Suppressor macrophage treated with lipopolysaccharide for 4 hours (primary cell): Measurements from ENCODE around the gene EFNA2.
"Not testable (repeated sequence)": the region's sequence is repeated elsewhere in the genome, so short reads cannot be mapped to it uniquely, and the experiment has no call there.

Source experiments
- DNase-seq: peaks from one replicate; pipeline ENCODE4 v3.0.0-alpha.2; 2020

Gene EFNA2

DNA sequence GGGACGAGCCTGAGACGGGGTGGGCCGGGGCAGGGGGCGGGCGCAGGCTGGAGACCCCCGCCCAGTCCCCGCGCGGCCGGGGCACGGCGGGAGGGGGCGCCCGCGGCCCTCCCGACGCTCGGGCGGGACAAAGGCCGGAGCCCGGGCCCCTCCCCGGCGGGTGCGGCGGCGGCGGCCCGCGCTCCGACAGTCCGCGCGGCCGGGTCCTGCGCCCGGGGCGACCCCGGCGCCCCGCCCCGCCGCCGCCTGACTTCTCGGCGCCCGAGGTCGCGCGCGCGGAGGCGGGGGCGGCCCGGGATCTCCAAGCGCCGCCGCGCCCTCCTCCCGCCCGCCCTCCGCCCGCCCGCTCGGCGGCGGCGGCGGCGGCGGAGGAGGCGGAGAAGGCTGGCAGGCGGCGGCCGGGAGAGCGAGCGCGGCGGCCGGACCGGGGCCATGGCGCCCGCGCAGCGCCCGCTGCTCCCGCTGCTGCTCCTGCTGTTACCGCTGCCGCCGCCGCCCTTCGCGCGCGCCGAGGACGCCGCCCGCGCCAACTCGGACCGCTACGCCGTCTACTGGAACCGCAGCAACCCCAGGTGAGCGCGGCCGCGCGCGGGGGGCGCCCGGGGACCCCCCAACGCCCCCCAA lies at the start of gene EFNA2:
EFNA2 (plus strand) TSS at position 137 of the 624 bp plus-strand sequence; CDS start at position 433, 296 bp downstream.
- DNase-seq: no peak

DNA sequence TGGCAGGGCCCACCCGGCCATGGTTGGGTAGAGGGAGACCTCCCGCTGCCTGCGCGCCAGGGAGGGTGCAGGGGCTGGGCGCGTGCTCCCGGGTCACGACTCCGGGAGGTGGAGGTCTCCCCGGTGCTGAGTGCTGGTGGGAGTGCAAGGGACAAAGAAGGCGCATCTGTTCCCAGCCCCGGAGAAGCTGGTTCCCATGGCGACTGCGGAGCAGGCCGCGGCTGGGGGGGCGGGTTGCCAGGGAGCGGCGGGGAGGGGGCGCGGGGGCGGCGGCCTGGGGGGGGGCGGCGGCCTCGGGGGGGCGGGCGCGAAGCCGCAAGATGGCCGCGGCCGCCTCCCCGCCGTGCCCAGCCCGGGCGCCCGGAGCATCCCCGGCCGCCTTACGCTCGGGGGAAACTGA lies 49.1 kb upstream of the EFNA2 start:
- no peak for DNase-seq

DNA sequence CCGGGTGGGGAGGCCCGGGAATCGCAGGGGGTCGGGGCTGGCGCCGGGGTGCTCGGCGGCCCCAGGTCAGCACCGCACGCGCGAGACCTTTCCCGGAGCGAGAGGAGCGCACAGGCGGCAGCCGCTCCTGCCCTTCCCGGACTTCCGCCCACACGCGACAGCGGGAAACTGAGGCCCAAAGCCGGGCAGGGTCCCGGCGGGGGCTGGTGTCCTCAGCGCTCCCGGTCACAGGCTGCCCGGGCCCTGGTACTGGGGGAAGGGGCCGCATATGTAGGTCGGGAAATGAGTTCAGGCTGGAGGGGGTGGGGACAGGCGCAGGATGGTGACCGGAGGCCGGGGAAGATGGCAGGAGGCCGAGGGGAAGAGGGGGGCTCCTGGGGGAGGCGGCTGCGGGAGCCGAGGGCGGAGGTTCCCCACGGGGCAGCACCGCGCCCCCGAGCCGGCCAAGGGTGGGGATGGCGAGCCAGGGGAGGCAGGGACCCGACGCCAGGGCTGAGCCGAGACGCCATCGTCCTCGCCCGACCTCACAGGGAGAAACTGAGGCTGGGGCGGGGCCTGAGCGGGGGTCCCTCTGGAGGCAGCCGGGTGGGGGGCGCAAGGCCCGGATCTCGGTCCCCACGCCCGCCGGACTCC lies 48.5 kb upstream of the EFNA2 start:
- no peak for DNase-seq

DNA sequence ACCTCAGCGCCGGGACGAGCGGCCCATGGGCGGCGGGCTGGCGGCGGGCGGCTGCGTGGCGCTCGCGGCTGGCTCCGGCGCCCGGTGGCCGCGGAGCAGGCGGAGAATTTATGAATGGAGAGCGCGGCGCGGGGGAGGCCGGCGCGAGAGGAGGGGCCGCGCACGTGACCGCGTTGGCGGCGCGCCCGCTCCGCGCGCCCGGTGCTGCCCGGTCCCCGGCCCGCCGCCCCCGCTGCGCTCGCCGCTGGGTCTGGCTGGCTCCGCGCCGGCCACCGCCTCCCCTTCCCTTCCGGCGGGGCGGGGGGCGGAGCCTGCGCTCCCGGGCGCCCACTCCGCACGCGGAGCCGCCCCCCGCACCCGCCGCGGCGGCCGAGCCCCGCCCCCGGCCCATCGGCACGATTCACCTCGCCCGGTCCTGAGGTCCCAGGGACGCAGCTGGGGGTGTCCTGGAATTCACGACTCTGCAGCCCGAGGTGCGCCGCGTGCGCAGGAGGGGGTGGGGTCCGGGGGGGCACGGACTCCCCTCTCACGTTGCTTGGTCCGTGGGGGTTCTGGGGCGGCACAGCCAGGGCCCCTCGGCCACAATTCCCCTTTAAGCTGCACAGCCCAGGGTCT lies 47.8 kb upstream of the EFNA2 start, which contains the start of gene CBARP:
CBARP (minus strand) TSS at position 252 of the 615 bp plus-strand sequence. CDS start 1,905 bp downstream, outside the sequence.
- DNase-seq: peak; percentile 51

DNA sequence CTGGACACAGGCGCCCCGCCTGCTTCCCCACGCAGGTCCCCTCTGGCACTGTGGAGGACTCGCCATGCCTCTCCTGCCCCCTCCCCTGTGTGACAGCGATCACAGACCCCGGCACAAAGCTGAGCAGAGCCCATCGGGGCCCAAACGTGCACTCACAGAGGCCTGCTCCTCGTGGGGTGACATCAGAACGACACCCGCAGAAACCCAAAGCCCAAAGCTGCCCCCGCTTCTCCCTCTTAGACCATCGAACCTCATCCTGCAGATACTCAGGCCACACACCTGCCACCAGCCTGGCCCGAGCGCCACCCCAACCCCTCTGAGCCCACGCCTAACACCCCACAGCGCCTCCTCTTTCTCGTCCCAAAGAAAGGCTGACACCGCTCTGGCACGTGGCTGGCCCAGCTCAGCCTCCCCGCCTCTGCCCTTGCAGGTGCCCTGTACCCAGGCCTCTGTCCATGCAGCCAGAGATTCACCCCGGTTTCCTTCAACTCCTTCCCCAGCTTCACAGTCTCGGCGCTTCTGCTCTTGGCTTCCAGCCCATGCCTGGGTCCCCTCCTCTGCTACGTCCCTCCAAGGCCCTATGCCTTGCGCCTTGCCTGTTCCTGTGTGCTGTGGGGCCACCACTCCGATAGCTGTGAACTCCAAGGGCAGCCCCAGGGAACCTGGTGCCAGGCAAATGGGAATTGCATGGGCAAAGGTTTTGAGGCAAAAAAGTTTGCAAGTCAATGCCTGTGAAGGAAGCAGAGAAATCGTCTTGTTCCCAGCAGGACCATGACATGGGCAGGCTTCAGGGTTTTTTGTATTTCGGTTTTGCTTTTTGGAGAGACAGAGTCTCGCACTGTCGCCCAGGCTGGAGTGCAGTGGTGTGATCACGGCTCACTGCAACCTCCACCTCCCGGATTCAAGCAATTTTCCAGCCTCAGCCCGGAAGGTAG lies 47.0 kb upstream of the EFNA2 start:
- DNase-seq: no peak

DNA sequence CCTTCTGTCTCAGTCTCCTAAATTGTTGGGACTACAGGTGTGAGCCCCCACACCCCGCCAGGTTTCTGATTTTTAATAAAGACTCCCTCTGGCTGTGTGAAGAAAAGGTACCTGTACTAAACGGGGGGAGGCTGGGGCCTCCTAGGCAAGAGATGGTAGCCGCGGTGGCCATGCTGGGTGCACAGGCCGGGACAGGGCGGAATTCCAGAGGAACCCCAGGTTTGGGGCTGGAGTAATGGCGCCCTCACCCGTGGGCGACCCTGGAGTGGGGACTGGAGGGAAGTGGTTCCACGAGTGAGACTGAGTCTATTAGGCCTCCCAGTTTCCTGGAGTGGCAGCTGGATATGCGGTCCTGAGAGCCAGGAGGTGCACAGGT lies 46.3 kb upstream of the EFNA2 start:
- no peak for DNase-seq

DNA sequence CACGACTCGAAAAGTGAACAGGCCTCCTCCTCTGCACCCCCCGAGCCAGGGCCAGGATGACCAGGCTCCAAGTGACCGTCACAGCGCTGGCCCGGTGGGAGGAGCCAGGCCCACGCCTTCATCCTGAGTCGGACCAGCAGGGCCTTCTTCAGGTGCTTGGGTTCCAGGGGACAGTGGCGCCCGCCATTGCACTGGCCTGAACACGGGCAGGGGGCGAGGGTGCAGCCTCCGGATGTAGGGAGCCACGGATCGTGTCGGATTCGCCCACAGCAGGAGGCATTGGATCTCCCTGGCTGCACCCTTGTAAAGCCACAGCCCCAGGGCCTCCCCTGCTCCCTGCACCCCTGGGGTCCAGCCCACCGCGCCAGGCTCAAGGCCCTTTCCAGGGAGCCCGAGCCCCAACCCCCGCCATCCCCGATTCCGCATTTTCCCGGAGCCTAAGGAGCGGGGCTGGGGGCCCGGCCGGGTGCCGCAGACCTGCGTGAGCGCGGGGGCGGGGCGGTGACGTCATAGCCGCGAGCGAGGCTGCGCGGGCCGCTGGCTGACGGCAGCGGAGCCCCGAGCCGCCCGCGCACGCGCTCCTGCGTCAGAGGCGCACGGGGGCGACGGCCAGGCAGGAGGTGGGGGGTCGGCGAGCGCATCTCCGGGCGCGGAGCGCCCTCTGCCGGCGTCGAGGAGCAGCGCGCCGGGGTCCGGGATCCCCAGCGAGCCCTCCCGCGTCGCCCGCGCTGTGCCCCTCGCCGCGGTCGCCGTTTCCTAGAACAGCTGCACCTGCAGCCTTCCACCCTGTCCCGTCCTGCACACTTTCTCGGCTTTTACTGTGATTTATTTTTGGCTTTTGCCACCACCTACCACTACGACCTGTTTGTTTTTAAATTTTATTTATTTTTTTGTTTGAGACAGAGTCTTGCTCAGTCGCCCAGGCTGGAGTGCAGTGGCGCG lies 45.6 kb upstream of the EFNA2 start:
- DNase-seq: peak; percentile 98

DNA sequence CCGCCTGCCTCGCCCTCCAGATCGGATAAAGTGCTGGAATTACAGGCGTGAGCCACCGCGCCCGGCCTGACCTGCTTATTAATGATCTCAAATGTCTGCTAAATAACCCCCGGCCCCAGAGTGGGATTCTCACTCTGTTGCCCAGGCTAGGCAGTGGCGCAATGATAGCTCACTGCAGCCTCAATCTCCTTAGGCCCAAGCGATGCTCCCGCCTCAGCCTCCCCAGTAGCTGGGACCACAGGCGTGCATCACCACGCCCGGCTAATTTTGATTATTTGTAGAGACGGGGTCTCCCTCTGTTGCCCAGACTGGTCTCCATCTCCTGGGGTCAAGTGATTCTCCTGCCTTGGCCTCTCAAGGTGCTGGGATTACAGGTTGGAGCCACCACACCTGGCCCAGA lies 44.7 kb upstream of the EFNA2 start:
- DNase-seq: no peak

DNA sequence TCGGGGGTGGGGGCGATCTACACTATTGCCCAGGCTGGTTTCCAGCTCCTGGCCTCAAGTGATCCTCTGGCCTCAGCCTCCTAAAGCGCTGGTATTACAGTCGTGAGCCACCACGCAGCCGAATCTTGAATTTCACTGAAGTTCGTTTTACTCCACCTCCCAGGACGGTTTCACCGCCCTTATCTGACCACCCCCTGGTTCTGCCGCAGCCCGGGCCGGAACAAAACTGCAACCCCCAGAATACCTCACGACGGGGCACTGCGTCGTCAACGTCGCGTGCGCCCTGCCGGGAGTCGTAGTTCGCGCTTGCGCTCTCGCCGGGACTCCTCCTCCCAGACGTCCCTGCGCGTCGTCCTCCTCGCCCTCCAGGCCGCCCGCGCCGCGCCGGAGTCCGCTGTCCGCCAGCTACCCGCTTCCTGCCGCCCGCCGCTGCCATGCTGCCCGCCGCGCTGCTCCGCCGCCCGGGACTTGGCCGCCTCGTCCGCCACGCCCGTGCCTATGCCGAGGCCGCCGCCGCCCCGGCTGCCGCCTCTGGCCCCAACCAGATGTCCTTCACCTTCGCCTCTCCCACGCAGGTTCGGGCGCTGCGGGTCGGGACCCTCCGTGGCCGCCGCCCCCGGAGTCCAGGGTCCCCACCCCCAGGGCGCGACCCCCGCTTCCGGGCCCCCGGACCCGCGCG lies 44.1 kb upstream of the EFNA2 start, which contains the start of gene ATP5F1D:
ATP5F1D (plus strand) TSS at position 335 of the 679 bp plus-strand sequence; CDS start at position 435, 100 bp downstream.
- peak; percentile 98 for DNase-seq

DNA sequence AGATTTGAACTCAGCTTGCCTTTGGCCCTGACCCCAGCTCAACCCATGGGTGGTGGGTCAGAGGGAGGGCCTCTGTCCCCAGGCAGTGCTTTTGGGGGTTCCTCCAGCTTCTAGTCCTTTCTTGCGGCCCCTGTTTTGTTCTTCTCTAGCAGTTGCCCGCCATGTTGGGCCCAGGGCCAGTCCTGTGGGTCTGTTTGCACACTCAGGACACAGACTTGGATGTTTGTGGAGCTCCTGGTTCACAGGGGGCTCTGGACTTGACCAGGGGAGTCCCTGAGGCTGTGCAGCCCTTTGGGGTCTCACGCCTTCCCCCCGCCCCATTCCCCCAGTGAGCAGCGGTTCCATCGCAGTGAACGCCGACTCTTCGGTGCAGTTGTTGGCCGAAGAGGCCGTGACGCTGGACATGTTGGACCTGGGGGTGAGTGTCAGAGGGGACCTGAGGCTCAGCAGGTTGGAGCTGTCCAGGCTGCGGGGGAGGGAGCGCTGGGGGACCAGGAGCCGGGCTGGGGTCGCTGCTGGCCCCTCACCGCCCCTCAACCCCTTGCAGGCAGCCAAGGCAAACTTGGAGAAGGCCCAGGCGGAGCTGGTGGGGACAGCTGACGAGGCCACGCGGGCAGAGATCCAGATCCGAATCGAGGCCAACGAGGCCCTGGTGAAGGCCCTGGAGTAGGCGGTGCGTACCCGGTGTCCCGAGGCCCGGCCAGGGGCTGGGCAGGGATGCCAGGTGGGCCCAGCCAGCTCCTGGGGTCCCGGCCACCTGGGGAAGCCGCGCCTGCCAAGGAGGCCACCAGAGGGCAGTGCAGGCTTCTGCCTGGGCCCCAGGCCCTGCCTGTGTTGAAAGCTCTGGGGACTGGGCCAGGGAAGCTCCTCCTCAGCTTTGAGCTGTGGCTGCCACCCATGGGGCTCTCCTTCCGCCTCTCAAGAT lies 41.6 kb upstream of the EFNA2 start:
- DNase-seq: peak; percentile 89

DNA sequence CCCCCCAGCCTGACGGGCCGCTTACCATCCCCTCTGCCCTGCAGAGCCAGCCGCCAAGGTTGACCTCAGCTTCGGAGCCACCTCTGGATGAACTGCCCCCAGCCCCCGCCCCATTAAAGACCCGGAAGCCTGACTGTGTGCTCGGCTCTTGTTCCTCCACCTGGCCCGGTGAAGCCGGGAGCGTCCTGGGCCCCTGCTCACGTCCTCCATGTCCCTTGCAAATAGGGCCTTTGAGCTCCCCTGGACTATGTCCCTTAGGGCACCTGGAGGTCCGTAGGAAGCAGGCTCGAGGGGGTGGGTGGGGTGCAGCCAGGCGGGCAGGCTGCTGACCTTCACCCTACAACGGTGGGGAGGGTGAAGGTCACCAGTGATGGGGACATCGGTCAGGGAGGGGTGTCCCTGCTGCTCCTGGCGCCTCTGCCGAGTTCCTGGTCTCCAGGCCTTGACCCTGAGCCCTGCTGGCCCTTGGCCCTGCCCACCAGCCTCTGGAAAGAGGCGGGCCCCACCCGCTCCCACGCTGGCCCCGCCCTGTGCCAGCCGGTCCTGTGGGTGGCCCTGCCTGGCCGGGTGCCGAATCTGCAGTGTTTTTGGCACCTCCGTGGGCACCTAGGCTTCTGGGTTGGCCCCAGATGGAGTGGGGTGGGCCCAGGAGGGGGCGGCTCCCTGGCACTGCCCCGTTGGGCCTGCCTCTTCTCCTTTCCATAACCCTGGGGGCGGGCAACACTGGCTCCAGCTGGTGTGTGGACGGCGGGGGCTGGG lies 40.8 kb upstream of the EFNA2 start:
- DNase-seq: peak; percentile 79

DNA sequence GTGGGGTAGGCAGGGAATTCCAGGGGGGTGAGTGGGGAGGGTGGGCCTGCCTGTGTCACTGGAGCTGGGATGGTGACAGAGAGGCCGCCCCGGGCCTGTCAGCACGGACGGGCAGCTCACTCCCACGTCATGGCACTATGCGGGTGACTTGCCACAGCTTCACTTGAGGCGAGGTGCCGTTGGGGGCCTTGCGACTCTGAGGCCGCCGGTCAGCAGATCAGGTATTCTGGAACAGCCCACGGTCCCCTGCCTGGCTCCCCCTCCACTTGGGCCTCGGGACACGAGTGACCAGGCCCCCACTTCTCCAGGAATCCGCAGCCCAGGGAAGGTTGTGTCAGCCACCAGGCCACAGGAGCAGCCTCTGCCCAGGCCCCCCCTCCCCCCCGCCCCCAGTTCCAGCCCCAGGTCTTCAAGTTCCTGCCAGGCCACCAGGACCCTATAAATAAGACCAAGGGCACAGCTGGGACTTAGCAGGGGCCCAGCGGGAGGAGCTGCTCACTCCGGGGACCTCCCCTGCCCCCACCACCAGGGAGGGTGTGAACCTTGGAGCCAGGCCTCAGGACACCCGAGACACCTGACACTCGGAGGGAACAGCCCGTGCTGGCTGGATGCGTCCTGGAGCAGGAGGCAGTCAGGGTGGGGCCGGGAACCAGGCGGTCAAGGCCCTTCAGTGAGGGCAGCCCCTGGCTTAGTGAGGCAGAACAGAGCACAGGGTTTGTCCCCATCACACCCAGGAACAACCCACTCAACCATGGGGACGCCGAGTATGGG lies 40.0 kb upstream of the EFNA2 start:
- DNase-seq: no peak

DNA sequence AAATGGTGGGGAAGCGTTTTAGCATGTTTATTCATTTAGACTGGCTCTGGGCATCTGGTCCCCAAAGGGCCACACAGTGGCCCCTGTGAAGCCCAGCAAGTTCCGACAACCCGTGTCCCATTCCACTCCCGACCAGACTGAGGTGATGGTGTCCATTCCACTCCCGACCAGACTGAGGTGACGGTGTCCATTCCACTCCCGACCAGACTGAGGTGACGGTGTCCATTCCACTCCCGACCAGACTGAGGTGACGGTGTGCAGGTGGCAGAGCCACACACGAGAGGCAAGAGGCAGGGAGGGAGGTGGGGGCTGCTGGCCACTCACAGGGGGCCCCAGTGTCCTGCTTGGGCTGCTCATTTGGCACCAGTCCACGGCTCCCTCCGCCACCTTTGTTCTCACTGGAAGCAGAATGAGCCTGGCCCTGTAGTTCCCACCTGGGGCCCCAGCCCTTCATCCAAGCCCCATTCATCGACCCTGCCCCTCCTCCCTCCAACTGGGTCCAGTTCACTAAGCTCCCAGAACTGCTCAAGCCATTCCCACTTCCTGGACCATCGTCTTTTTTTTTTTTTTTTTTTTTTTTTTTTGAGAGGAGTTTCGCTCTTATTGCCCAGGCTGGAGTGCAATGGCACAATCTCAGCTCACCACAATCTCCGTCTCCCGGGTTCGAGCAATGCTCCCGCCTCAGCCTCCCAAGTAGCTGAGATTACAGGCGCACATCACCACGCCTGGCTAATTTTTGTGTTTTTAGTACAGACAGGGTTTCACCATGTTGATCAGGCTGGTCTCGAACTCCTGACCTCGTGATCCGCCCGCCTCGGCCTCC lies 39.2 kb upstream of the EFNA2 start:
- not testable (repeated sequence) for DNase-seq

DNA sequence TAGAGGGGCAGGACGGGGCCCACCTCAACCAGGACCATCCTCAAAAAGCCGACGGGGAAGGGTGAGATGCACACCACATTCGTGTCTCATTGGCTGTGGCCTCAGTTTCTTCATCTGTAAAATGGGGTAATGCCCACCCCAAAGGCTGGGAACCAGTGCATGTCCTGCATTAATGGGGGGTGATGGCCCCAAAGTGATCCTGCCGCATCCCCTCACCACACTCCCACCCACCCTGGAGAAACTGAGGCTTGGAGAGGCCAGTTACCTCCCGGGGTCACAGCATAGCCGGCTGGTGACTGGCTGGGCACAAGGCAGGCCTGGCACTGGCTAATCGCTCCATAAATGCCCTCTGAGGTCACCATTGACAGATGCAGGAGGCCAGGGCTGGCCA lies 37.9 kb upstream of the EFNA2 start:
- DNase-seq: no peak

DNA sequence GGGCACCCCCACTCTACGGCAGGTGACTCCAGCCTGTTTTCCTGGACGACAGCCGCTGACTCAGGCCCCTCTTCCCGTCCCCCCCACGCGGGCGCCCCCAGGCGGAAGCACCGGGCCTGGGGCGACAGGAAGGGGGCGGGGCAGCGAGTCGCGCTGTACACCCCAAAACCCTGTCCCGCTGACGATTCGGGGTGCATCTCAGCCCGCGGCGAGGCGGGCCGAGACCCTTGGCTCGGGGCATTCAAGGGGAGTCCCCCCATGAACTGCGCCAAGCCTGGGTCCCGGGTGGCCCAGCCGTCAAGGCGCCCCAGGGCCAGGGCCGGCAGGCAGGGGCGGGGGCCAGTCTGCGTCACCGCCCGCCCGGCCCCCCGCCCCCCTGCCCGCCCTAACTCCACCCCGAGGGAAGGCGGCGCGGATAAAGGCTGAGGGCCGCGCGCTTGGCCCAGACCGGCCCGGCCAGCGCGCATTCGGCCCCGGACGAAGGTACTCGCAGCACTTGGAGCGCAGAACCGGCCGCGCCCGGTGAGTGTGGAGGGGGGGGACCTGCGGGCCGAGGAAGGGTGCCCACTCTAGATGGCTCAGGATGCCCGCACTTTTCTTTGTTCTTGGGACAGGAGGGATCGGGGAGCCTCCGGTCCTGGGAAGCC lies 37.4 kb upstream of the EFNA2 start, which contains the start of gene MIDN:
MIDN (plus strand) TSS at position 445 of the 647 bp plus-strand sequence. CDS start 1,714 bp downstream, outside the sequence.
- DNase-seq: peak; percentile 93

DNA sequence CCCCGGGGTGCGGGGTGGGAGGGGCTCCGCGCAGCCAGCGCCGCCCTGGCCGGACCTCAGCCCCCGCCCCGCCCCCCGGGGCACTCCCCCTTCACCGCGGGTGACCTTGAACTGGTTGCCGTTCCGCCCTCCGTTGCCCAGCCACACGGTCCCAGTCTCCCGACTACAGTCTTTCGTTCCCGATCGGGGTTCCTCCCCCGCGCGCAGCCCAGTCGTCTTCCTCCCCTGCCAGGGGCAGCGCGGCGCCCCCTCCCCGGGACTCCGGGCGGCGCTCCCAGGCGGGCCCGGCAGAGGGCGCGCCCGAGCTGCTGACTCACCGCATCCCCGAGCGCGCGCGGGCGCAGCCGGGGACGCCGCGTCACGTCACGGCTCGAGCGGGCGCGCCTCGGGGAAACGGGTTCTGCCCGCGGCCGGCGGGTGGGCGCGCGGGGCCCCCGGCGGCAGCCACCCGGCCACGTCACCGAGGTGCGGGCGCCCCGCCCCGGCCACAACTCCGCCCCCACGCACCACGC lies 36.8 kb upstream of the EFNA2 start:
- peak; percentile 91 for DNase-seq
